HFF-Myc (cell line): ENCODE data around the gene SRPX2.
A peak's percentile ranks its signal among the peaks of the same experiment; 100 is the strongest.

Source experiments
- DNase-seq: peaks from one replicate; pipeline ENCODE4 v3.0.0-alpha.2; 2011; ENCODE audit warnings: low read depth; ENCODE audit errors: extremely low read depth
- H3K4me3 ChIP-seq: replicated peaks from 2 replicates; pipeline ENCODE4 v1.5.1; 2011; ENCODE audit warnings: low read depth, mild to moderate bottlenecking, control low read depth, low read length
- TF ChIP-seq, protein P1 (sequence below): IDR thresholded peaks from 2 replicates; pipeline ENCODE4 v1.5.1; 2012; ENCODE audit warnings: mild to moderate bottlenecking, low read depth, low read length, control low read depth; ENCODE audit errors: missing control alignments

SRPX2 gene

GRCh38 chrX:100677611-100678181 is 33.7 kb downstream of the SRPX2 start:
- DNase-seq, result no peak
- TF ChIP-seq, protein P1, sequence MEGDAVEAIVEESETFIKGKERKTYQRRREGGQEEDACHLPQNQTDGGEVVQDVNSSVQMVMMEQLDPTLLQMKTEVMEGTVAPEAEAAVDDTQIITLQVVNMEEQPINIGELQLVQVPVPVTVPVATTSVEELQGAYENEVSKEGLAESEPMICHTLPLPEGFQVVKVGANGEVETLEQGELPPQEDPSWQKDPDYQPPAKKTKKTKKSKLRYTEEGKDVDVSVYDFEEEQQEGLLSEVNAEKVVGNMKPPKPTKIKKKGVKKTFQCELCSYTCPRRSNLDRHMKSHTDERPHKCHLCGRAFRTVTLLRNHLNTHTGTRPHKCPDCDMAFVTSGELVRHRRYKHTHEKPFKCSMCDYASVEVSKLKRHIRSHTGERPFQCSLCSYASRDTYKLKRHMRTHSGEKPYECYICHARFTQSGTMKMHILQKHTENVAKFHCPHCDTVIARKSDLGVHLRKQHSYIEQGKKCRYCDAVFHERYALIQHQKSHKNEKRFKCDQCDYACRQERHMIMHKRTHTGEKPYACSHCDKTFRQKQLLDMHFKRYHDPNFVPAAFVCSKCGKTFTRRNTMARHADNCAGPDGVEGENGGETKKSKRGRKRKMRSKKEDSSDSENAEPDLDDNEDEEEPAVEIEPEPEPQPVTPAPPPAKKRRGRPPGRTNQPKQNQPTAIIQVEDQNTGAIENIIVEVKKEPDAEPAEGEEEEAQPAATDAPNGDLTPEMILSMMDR, result no peak
- no peak overlapping the region for H3K4me3 ChIP-seq

DNA sequence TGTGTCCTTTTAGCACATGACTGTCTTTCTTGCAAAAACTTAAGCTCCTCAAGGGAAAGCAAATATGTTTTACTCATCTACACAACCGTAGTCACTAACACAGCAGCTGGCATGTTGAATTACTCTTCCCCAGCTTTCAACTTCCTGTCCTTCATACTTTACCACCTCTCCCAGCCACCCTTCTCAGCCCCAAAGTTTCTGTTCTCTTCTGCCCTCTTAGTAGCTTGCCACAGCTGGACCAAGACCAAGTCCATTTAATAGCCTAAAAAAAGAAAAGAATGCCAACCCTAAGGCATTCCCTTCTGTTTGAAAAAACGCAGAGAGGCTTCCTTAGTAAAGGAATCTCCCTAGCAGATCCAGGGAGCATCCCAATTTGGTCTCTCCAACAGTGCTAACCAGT is 36.8 kb downstream of the SRPX2 start:
- DNase-seq, result no peak
- TF ChIP-seq, protein P1, result no peak
- H3K4me3 ChIP-seq, result no peak overlapping the region

DNA sequence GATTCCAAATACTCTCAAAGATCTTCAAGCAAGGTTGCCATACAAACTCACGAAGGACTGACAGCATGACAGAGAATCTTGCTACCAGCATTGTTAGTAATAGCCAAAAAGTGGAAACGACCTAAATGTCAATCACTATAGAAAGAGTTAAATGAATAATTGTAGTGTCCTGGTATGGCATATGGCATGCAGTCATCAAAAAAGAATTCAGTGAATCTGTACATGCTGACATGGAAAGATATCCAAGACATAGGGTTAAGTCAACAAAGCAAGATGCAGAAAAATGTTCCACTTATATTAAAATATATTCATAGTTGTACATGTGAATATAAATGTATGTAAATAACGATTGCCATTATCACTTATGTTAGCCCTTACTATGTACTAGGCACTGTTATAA is 37.6 kb downstream of the SRPX2 start:
- DNase-seq, result no peak
- TF ChIP-seq, protein P1, result no peak
- no peak overlapping the region for H3K4me3 ChIP-seq

GRCh38 chrX:100682939-100683338 is 38.9 kb downstream of the SRPX2 start:
- DNase-seq, result no peak
- TF ChIP-seq, protein P1, result no peak
- no peak overlapping the region for H3K4me3 ChIP-seq

DNA sequence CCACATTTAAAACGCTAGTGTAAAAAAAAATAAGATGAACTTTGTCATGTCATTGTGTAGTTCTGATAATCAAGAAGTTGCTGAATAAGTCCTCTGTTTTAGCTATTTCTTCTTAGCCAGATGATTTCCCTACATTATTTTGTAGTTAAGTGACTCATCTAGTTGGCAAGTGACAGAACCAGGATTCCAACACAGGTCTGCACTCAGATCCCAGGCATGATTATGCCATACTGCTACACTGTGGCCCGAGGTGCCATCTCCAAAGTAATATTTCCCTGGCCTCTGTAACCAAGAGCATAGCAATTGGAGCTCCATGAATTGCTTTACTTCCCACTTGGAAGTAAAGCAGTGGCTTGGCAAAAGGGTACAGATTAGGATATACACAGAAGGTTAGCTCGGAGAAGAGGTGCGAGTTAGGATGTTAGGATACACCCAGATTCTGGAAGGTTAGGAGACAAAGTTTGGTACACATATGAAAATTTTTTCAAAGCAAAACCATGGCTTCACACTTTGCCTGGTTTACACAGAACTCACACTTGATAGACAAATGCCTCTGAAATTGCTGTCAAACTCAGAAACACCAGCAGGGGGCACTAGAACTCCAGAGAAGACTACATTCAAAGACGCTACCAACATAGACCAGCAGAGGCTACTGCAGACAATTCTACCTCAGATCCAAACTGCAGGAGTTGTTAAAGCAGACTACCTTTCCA is 41.4 kb downstream of the SRPX2 start:
- DNase-seq, result peak; percentile 50
- TF ChIP-seq, protein P1, result peak; percentile 65
- H3K4me3 ChIP-seq, result no peak overlapping the region

GRCh38 chrX:100685997-100686305 is 42.0 kb downstream of the SRPX2 start:
- DNase-seq, result no peak
- no peak overlapping the region for H3K4me3 ChIP-seq
- TF ChIP-seq, protein P1, result no peak

GRCh38 chrX:100687128-100687527 is 43.1 kb downstream of the SRPX2 start:
- no peak for DNase-seq
- H3K4me3 ChIP-seq, result no peak overlapping the region
- TF ChIP-seq, protein P1, result no peak
